MG63 (cell line): ENCODE results near the gene HAUS6. TPM values are rescaled to one million over a fixed set of nuclear protein-coding genes. Genes with fewer than 3 reads are reported as not detected.
"Not testable (repeated sequence)": the region's sequence is repeated elsewhere in the genome, so short reads cannot be mapped to it uniquely, and the experiment has no call there.

Experiments used
- DNase-seq: peaks from one replicate; pipeline ENCODE4 v3.0.0-alpha.2; 2020
- H3K27me3 ChIP-seq: fragments of 250-450 bp; sonication (Bioruptor Pico); 2 replicates; pipeline ENCODE4 v1.5.1; 2020; ENCODE audit warnings: mild to moderate bottlenecking, moderate library complexity
- H3K36me3 ChIP-seq: fragments of 250-450 bp; sonication (Bioruptor Pico); 2 replicates; pipeline ENCODE4 v1.5.1; 2020; ENCODE audit warnings: mild to moderate bottlenecking, moderate library complexity
- H3K4me3 ChIP-seq: fragments of 250-450 bp; sonication (Bioruptor Pico); 2 replicates; pipeline ENCODE4 v1.5.1; 2020; ENCODE audit warnings: mild to moderate bottlenecking, moderate library complexity
- H3K9me3 ChIP-seq: fragments of 250-450 bp; sonication (Bioruptor Pico); 2 replicates; pipeline ENCODE4 v1.5.1; 2020; ENCODE audit warnings: mild to moderate bottlenecking, moderate library complexity
- total RNA-seq: library from RNA; depleted of rRNA; stranded (reverse); fragments of >200 nt; shearing (Covaris generic); gene quantifications from 2 replicates; pipeline ENCODE4 v1.2.3, GENCODE V29; 2014; ENCODE audit warnings: low replicate concordance; rRNA removed

Gene HAUS6, protein sequence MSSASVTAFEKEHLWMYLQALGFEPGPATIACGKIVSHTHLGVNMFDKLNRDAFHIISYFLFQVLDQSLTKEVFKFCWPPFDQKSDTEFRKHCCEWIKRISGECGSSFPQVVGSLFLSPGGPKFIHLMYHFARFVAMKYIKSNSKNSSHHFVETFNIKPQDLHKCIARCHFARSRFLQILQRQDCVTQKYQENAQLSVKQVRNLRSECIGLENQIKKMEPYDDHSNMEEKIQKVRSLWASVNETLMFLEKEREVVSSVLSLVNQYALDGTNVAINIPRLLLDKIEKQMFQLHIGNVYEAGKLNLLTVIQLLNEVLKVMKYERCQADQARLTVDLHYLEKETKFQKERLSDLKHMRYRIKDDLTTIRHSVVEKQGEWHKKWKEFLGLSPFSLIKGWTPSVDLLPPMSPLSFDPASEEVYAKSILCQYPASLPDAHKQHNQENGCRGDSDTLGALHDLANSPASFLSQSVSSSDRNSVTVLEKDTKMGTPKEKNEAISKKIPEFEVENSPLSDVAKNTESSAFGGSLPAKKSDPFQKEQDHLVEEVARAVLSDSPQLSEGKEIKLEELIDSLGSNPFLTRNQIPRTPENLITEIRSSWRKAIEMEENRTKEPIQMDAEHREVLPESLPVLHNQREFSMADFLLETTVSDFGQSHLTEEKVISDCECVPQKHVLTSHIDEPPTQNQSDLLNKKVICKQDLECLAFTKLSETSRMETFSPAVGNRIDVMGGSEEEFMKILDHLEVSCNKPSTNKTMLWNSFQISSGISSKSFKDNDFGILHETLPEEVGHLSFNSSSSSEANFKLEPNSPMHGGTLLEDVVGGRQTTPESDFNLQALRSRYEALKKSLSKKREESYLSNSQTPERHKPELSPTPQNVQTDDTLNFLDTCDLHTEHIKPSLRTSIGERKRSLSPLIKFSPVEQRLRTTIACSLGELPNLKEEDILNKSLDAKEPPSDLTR
- 22.9 and 41.9 TPM in 2 replicates for total RNA-seq

DNA sequence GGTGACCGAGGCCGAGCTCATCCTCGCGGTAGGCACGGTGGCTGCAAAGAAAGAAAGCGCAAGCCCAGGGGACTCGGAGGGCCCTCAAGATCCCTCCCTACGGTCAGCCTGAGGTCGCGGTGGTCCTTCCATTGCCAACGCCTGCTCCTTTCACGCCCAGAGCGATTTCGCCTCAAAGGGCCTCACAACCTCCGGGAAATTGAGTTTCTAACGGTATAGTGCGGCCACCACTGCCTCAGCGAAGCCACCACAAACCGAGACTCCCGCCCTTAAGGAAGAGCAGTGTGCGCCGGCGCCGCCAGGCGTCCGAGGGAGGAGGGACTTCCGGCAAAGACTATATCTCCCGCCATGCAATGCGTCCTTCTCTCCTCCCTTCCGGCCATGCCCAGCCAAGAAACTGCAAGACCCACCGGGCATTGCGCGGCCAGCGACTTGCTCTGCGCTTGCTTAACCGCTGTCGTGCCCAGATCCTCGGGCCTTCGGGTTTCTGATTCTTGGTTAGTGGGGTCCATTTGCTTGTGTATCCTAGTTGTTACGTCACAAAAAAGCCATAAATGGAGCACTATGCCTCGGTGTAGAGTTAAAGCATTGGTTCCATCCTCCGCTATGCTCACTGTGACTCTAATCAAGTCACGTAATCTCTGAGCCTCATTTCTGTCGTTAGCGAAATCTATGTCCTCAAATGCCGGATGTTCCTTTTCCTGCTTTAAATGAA, at the start of gene HAUS6:
HAUS6 (minus strand) TSS at position 274 of the 715 bp plus-strand sequence; CDS start at position 21, 253 bp downstream.
- Histone ChIP-seq H3K36me3 (peaks cover 30% of the 10 kb centered on the region), H3K9me3 (no peaks in the 10 kb centered on the region), H3K4me3 (peak within 1 kb of the TSS; percentile 67), H3K27me3 (no peaks in the 10 kb centered on the region)
- peak; percentile 99 for DNase-seq

DNA sequence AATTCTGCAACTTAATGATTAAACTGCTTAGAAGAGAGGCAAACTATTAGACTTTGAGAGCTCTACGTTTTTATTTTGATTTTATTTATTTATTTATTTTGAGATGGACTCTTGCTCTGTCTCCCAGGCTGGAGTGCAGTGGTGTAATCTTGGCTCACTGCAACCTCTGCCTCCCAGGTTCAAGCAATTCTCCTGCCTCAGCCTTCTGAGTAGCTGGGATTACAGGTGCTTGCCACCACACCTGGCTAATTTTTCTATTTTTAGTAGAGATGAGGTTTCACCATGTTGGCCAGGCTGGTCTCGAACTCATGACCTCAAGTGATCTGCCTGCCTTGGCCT, 49.4 kb upstream of the HAUS6 start:
- H3K27me3 ChIP-seq, H3K9me3 ChIP-seq, H3K4me3 ChIP-seq, H3K36me3 ChIP-seq, DNase-seq: not testable (repeated sequence)

DNA sequence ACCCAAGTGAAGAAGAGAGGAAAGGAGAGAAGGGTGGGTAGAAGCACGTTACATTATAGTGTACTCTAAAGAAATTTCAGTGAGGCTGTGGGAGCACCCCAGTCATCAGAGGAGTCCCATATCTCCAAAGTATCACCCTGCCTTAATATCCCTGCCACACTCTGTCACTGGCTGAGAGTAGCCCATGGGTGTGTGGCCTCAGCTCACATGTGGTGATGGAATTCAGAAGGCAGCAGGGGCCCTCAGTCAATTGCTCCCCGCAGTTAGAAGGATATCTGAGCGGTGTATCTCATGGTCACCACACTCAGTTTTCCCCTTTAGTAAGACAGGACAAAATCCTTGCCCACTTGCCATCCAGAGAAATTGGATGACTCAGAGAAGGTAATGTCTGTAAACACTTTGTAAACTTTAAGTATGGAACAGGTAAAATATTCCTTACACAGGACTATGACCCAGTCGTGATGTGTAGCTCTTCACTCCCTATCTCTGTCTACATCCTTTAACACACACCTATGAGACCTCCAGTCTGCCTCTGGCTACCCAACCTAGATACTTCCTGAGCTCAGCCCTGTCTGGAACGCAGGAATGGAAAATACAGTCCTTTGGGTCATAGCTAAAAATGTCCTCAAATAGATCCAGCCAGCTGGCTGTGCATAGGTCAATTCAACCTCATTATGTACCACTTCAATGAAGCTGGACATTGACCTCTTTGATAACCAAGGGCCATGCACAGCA, 48.9 kb upstream of the HAUS6 start:
- no peak for DNase-seq
- no peaks in the 10 kb centered on the region for H3K36me3 ChIP-seq
- H3K9me3 ChIP-seq, result no peaks in the 10 kb centered on the region; the same call in 1 of the 2 replicates
- no peak overlapping the region for H3K4me3 ChIP-seq
- H3K27me3 ChIP-seq, result no peaks in the 10 kb centered on the region

DNA sequence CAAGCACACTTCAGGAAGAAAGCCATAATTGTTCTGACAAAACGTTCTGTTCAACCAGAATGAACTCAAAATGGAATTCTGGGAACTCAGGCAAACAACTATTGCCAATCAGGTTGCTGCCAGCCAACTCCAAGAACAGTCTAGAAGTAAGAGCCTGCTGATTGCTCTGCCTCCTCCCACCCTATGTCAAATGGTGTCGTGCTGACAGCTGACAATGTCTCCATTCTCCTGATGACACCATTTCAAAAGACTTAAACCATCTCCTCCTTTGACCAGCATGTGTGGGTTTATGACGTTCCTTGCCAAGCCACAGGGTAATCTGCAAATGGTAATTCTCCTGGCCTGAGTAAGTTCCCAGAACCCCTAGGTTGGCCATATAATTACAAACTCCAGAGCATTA, 46.5 kb upstream of the HAUS6 start:
- Histone ChIP-seq H3K27me3 (no peaks in the 10 kb centered on the region), H3K36me3 (no peaks in the 10 kb centered on the region), H3K9me3 (no peaks in the 10 kb centered on the region; the same call in 1 of the 2 replicates), H3K4me3 (no peak overlapping the region)
- DNase-seq, result peak; percentile 30

DNA sequence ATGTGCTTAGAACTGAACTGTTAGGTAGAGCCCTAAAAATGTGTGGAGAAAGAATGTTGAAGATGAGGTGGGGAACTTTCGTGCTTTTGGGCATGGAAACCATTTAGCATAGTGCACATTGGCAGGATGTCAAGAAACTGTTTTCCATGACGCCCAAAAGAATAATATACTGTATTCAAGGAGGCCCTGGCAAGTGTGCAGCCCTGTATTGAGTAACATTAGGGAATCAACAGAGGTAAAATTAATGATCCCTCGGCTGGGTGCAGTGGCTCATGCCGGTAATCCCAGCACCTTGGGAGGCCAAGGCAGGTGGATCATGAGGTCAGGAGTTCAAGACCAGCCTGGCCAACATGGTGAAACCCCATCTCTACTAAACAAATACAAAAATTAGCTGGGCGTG, 45.5 kb upstream of the HAUS6 start:
- Histone ChIP-seq H3K9me3 (no peaks in the 10 kb centered on the region; the same call in 1 of the 2 replicates), H3K27me3 (no peaks in the 10 kb centered on the region), H3K4me3 (no peak overlapping the region), H3K36me3 (no peaks in the 10 kb centered on the region)
- no peak for DNase-seq

DNA sequence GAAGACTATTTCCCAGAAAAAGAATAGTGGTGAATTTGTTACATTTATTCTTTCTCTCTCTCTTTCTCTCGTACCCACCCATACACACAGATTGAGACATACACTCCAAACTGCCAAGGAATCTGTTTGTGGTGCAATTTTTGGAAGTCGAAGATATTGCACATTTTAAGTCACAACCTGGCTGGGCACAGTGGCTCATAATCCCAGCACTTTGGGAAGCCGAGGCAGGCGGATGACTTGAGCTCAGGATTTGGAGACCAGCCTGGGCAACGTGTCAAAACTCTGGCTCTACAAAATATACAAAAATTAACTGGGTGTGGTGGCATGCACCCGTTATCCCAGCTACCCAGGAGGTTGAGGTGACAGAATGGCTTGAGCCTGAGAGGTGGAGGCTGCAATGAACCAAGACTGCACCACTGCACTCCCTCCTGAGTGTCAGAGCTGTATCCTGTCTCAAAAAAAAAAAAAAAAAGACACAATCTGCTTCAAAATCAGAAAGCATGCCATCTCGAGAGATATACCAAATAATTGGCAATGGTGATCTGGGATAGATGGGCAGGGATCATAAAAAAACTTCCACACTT, 43.8 kb upstream of the HAUS6 start:
- H3K9me3 ChIP-seq, result no peaks in the 10 kb centered on the region; the same call in 1 of the 2 replicates
- H3K4me3 ChIP-seq, result no peak overlapping the region
- no peak for DNase-seq
- no peaks in the 10 kb centered on the region for H3K36me3 ChIP-seq
- no peaks in the 10 kb centered on the region for H3K27me3 ChIP-seq

DNA sequence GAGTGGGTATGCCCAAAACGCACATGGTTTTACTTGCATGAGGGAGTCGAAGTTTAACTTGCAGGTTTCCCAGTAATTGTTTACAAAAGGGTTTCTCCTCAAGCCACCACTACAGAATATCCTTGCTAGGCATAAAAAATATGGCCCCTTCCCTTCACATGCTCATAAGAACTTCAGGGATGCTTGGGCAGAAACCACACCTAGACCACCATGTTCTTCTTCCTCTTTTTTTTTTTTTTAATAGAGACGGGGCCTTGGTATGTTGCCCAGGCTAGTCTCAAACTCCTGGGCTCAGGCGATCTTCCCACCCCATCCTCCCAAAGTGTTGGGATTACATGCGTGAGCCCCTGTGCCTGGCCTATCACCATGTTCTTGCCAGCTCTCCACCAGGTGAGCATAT, 43.2 kb upstream of the HAUS6 start:
- Histone ChIP-seq H3K9me3 (no peaks in the 10 kb centered on the region; the same call in 1 of the 2 replicates), H3K27me3 (no peaks in the 10 kb centered on the region), H3K4me3 (no peak overlapping the region), H3K36me3 (no peaks in the 10 kb centered on the region)
- no peak for DNase-seq

DNA sequence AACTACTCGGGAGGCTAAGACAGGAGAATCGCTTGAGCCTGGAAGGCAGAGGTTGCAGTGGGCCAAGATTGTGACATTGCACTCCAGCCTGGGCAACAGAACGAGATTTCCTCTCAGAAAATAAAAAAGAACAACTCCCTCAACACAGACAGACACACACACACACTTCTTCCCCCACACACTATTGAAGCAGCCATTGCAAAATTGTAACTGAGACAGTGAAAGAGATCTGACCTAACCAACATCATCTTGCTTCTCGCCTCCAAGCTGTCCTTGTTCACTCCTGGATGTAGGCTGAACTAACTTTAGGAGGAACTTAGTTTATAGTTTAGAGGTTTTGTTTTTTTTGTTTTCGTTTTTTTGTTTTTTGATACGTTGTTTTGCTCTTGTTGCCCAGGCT, 37.6 kb upstream of the HAUS6 start:
- no peak for DNase-seq
- Histone ChIP-seq H3K27me3 (no peaks in the 10 kb centered on the region), H3K4me3 (no peak overlapping the region)

DNA sequence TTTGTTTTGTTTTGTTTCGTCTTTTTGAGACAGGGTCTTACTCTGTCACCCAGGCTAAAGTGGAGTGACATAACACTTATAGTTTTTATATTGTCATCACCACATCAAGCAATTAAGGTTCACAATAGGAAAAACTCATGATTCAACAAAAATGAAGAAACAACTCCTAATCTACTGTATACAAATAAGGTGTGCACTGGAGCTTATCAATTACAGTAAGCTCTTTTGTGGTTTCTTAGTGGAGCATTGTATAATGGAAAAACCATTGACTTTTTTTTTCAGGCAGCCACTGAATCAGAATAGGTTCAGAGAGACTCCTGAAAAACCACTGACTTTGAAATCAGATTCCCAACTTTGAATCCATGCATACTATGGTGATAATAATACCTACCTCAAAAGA, 35.4 kb upstream of the HAUS6 start:
- Histone ChIP-seq H3K36me3 (no peaks in the 10 kb centered on the region), H3K9me3 (no peaks in the 10 kb centered on the region), H3K27me3 (no peaks in the 10 kb centered on the region), H3K4me3 (no peak overlapping the region)
- no peak for DNase-seq

More for the DNA sequence above, 37.6 kb upstream of the HAUS6 start:
- no peaks in the 10 kb centered on the region for H3K36me3 ChIP-seq
- H3K9me3 ChIP-seq, result no peaks in the 10 kb centered on the region

DNA sequence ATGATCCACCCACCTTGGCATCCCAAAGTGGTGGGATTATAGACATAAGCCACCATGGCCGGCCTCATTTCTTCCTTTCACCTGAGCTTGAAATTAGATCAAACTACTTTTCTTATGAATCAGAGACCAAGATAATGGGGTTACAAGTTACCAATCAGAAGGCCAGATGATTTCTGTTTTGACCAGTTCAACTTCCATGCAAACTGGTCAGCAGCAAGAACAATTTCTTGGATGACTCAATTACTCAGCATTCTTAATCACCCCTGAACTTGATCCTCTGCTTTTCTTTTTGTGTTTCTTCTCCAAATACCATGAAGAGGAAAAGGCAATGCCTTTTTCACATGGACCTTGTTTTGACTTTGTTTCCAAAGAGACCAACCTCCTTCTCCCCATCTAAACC, 34.6 kb upstream of the HAUS6 start:
- Histone ChIP-seq H3K36me3 (no peaks in the 10 kb centered on the region), H3K9me3 (no peaks in the 10 kb centered on the region), H3K27me3 (no peaks in the 10 kb centered on the region), H3K4me3 (no peak overlapping the region)
- no peak for DNase-seq

DNA sequence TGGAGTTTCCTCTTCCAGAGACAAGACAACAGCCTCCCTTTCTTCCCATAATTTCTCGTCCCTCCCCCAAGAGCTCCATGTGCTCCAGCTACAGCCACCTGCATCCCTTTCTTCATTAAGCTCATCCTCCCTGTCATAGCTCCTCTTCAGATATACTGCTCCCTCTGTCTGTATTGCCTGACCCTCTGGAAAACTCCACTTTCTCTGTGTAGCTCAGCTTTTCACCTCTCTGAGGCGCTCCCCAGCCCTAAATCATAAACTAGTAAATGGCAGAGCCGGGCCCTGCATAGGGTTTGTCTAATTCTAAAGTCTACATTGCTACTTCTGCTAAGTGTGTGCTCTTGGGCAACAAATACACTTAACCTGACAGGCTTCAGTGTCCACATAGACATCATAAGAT, 33.4 kb upstream of the HAUS6 start:
- Histone ChIP-seq H3K27me3 (no peaks in the 10 kb centered on the region), H3K36me3 (no peaks in the 10 kb centered on the region), H3K9me3 (no peaks in the 10 kb centered on the region), H3K4me3 (no peak overlapping the region)
- DNase-seq, result no peak

DNA sequence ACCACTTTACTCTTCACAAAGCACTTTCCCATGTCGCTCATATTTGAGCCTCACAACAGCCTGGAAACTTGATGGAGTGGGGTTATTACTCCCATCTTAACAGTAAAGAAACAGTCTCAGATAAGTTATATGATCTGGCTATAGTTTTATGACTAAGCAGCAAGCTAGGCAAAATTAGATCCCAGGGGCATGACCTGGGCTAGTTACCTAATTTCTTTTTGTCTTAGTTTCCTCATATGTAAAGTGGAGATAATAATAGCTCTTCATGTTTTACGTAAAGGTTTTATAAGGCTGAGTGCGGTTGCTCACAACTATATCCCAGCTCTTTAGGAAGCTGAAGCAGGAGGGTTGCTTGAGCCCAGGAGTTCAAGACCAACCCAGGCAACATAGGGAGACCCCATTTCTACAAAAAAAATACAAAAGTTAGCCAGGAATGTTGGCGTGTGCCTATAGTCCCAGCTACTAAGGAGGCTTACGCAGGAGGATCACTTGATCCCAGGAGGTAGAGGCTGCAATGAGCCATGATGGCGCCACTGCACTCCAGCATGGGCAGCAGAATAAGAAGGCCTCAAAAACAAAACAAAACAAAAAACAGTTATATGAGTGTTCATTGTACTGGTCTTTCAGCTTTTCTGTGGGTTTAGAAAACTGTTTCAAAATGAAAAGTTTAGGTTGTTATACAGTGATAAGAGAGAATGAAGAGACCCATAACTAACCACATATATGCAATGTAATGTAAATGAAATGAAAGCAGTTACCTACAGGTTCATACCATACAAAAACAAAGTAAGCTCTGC, 31.0 kb upstream of the HAUS6 start:
- DNase-seq, result no peak

DNA sequence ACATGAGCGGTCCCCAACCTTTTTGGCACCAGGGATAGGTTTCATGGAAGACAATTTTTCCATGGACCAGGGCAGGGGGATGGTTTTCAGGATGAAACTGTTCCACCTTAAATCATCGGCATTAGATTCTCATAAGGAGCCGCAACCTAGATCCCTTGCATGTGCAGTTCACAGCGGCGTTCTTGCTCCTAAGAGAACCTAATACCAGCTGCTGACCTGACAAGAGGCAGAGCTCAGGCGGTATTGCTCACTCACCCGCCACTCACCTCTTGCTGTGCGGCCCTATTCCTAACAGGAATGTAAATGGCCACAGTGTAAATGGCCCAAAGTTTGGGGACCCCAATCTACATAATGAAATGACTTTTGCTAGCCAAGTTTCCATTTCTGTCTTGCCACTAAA, 27.7 kb upstream of the HAUS6 start:
- H3K27me3 ChIP-seq, result no peaks in the 10 kb centered on the region

More for the DNA sequence above, 31.0 kb upstream of the HAUS6 start:
- H3K36me3 ChIP-seq, result no peaks in the 10 kb centered on the region
- no peaks in the 10 kb centered on the region for H3K27me3 ChIP-seq
- H3K9me3 ChIP-seq, result no peaks in the 10 kb centered on the region
- no peak overlapping the region for H3K4me3 ChIP-seq

DNA sequence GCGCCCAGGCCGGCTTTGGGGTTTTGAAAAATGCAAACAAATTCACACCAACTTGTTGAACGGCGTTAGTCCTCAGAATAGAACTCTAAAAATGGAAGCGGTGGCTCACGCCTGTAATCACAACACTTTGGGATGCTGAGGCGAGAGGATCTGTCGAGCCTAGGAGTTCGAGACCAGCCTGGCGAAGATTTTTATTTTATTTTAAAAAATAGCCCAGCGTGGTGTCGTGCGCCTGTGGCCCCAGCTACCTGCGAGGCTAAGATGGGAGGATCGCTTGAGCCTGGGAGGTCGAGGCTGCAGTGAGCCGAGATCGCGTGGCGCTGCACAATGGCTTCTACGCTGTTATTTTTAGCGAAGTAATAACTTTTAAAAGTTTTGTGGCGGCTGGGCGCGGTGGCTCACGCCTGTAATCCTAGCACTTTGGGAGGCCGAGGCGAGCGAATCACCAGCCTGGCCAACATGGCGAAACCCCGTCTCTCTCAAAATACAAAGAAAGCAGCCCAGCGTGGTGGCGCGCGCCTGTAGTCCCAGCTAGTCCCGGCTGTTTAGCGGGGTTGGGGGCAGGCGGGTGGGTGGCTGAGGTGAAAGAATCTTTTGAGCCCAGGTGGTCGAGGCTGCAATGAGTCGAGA, 25.3 kb upstream of the HAUS6 start:
- no peak for DNase-seq
- H3K4me3 ChIP-seq, result peak overlapping the region; percentile 94
- no peaks in the 10 kb centered on the region for H3K9me3 ChIP-seq
- no peaks in the 10 kb centered on the region for H3K27me3 ChIP-seq
- H3K36me3 ChIP-seq, result peaks cover 38% of the 10 kb centered on the region

More for the DNA sequence above, 27.7 kb upstream of the HAUS6 start:
- no peak overlapping the region for H3K4me3 ChIP-seq
- DNase-seq, result no peak
- H3K36me3 ChIP-seq, result peaks cover 13% of the 10 kb centered on the region
- no peaks in the 10 kb centered on the region for H3K9me3 ChIP-seq

DNA sequence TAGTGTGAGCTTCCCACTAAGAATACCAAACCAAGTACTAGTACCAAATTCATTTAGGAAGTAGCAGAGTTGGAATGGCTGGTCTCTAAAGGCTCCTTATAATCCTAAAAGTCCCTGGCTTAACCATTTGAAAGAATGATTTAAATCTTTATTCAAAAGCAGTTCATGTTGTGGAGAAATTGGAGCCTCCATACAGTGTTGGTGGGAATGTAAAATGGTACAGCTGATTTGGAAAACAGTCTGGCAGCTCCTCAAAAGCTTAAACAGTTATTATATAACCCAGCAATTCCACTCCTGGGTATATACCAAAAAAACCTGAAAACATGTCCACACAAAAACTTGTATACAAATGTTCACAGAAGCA, 21.7 kb upstream of the HAUS6 start:
- Histone ChIP-seq H3K4me3 (peak overlapping the region; percentile 94), H3K27me3 (no peaks in the 10 kb centered on the region)

More for the DNA sequence above, 21.7 kb upstream of the HAUS6 start:
- DNase-seq, result no peak
- peaks cover 71% of the 10 kb centered on the region for H3K36me3 ChIP-seq
- no peaks in the 10 kb centered on the region for H3K9me3 ChIP-seq
